ENCODE data around the gene LRMDA. TPM values are rescaled to one million over a fixed set of nuclear protein-coding genes. Genes with fewer than 3 reads are reported as not detected.

LRMDA gene
- total RNA-seq, 1 experiment from 2014 or later = not detected

DNA sequence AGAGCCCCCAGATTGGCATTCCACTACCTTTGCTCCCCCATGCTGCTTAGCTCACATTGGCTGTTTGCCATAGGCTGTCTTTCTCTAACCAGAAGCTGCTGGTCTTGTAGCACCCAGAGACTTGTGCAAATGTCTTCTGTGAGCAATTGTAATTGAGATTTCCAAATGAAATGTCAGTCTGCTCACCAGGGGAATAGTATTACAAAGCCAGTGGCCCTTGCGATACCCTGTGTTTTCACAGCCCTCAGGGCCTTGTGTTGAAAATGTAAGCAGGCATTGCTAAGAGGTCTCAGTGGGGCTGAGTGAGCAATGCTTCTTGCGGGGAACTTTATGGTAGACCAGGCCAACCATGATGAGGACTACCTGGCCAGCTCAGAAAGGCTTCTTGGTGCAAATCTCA, 746.5 kb downstream of the LRMDA start:
- intact Hi-C loops (cut with micrococcal nuclease; ENCODE audit: unreplicated experiment) = no loop called here
- TF ChIP-seq EZH2 (IDR thresholded peaks at IDR 0.05; ENCODE audit: borderline replicate concordance, low read depth, low read length, poor library complexity, severe bottlenecking) = no peak
- TF ChIP-seq CTCF (conservative IDR thresholded peaks at IDR 0.05; ENCODE audit: low read depth, low read length) = no peak
- DNase-seq (ENCODE audit: low spot score) = no peak
- no peaks in the 10 kb centered on the region for H3K9me3 ChIP-seq (ENCODE audit: low read depth, low read length, poor library complexity, severe bottlenecking)
- H3K4me3 ChIP-seq (ENCODE audit: low read depth, low read length, poor library complexity, severe bottlenecking) = no peak overlapping the region
- H3K36me3 ChIP-seq (ENCODE audit: insufficient read depth, low read length, poor library complexity, severe bottlenecking) = no peaks in the 10 kb centered on the region
- BruUV-seq (replicated peaks) = no TSS peak
- POLR2A ChIA-PET (ENCODE audit: low non-redundant PET) = interaction anchor here (0.7 kb wide), 1 partner anchor 471 kb away, joined by 4 read pairs; no protein-coding TSS in a partner anchor
- no peaks in the 10 kb centered on the region for H3K27me3 ChIP-seq (replicated peaks; ENCODE audit: insufficient read depth, low read depth, low read length, poor library complexity)
- no peaks in the 10 kb centered on the region for H3K4me1 ChIP-seq (ENCODE audit: insufficient read depth, low read length, poor library complexity, severe bottlenecking)
- CTCF ChIA-PET = no interaction called here
- H3K27ac ChIP-seq (ENCODE audit: low read depth, low read length, poor library complexity, severe bottlenecking) = no peak overlapping the region

- CTCF ChIA-PET = no interaction called here
- no TSS peak for BruUV-seq (replicated peaks)
- POLR2A ChIA-PET (ENCODE audit: low non-redundant PET) = no interaction called here
These were observed 747.3 kb downstream of the LRMDA start for GRCh38 chr10:76178532-76179292.

GRCh38 chr10:76179806-76180205, 748.4 kb downstream of the LRMDA start:
- Histone ChIP-seq H3K4me3 (ENCODE audit: low read depth, low read length, poor library complexity, severe bottlenecking) (no peak overlapping the region), H3K36me3 (ENCODE audit: insufficient read depth, low read length, poor library complexity, severe bottlenecking) (no peaks in the 10 kb centered on the region), H3K27me3 (replicated peaks; ENCODE audit: insufficient read depth, low read depth, low read length, poor library complexity) (no peaks in the 10 kb centered on the region), H3K4me1 (ENCODE audit: insufficient read depth, low read length, poor library complexity, severe bottlenecking) (no peaks in the 10 kb centered on the region), H3K9me3 (ENCODE audit: low read depth, low read length, poor library complexity, severe bottlenecking) (no peaks in the 10 kb centered on the region), H3K27ac (ENCODE audit: low read depth, low read length, poor library complexity, severe bottlenecking) (no peak overlapping the region)
- TF ChIP-seq EZH2 (IDR thresholded peaks at IDR 0.05; ENCODE audit: borderline replicate concordance, low read depth, low read length, poor library complexity, severe bottlenecking) (no peak), CTCF (conservative IDR thresholded peaks at IDR 0.05; ENCODE audit: low read depth, low read length) (no peak)
- intact Hi-C loops (cut with micrococcal nuclease; ENCODE audit: unreplicated experiment) = no loop called here
- no TSS peak for BruUV-seq (replicated peaks)
- no peak for DNase-seq (ENCODE audit: low spot score)
- ChIA-PET CTCF (no interaction called here), POLR2A (ENCODE audit: low non-redundant PET) (no interaction called here)

More at GRCh38 chr10:76178532-76179292, 747.3 kb downstream of the LRMDA start:
- Histone ChIP-seq H3K4me1 (ENCODE audit: insufficient read depth, low read length, poor library complexity, severe bottlenecking) (no peaks in the 10 kb centered on the region), H3K36me3 (ENCODE audit: insufficient read depth, low read length, poor library complexity, severe bottlenecking) (no peaks in the 10 kb centered on the region), H3K9me3 (ENCODE audit: low read depth, low read length, poor library complexity, severe bottlenecking) (no peaks in the 10 kb centered on the region), H3K27me3 (replicated peaks; ENCODE audit: insufficient read depth, low read depth, low read length, poor library complexity) (no peaks in the 10 kb centered on the region), H3K27ac (ENCODE audit: low read depth, low read length, poor library complexity, severe bottlenecking) (no peak overlapping the region), H3K4me3 (ENCODE audit: low read depth, low read length, poor library complexity, severe bottlenecking) (no peak overlapping the region)
- intact Hi-C loops (cut with micrococcal nuclease; ENCODE audit: unreplicated experiment) = no loop called here
- DNase-seq (ENCODE audit: low spot score) = no peak
- TF ChIP-seq EZH2 (IDR thresholded peaks at IDR 0.05; ENCODE audit: borderline replicate concordance, low read depth, low read length, poor library complexity, severe bottlenecking) (no peak), CTCF (conservative IDR thresholded peaks at IDR 0.05; ENCODE audit: low read depth, low read length) (no peak)
